ENCODE data around the gene CCL27. TPM values are rescaled to one million over a fixed set of nuclear protein-coding genes. Genes with fewer than 3 reads are reported as not detected.
A peak's percentile ranks its signal among the peaks of the same experiment; 100 is the strongest.

CCL27 gene
- total and polyA plus RNA-seq, 10 of the 15 experiments (the other 5 are each of a cell fraction or from before 2014, with no cell fraction given) = 0.45 TPM; not detected in 9

GRCh38 chr9:34635556-34635955, 26.9 kb downstream of the CCL27 start:
- Histone ChIP-seq H3K79me2 (ENCODE audit: control insufficient read depth, insufficient read depth, low read length) (peaks cover 15% of the 10 kb centered on the region), H3K9me3 (replicated peaks; ENCODE audit: control insufficient read depth, insufficient read depth, low read length) (no peaks in the 10 kb centered on the region), H3K4me3 (no peak overlapping the region), H3K36me3 (ENCODE audit: control insufficient read depth in 2 of 2, insufficient read depth in 2 of 2, low read length in 1 of 2) (peaks cover 2 to 6% of the 10 kb centered on the region in 2 experiments; a peak in 3 of 4 replicates), H3K4me2 (ENCODE audit: control insufficient read depth, insufficient read depth) (peak overlapping the region; percentile 38; the same call in 1 of the 2 replicates), H3K27ac (ENCODE audit: control insufficient read depth, insufficient read depth) (no peak overlapping the region), H2AFZ (ENCODE audit: control insufficient read depth, low read depth, low read length) (no peak overlapping the region), H3K9ac (ENCODE audit: control insufficient read depth, insufficient read depth, low read length) (no peak overlapping the region), H3K27me3 (replicated peaks in 1 of 2; ENCODE audit: control insufficient read depth in 2 of 2, insufficient read depth in 2 of 2, low read length in 1 of 2) (peaks cover 0 to 1% of the 10 kb centered on the region in 2 experiments; a peak in 2 of 4 replicates), H3K4me1 (ENCODE audit: control insufficient read depth, insufficient read depth, low read length) (no peaks in the 10 kb centered on the region; the same call in none of the 2 replicates), H4K20me1 (ENCODE audit: control insufficient read depth, insufficient read depth) (no peaks in the 10 kb centered on the region; the same call in none of the 2 replicates)
- SMC1A ChIA-PET (ENCODE audit: uncharacterized antibody, unreplicated experiment) = interaction anchor here (1.6 to 2.3 kb wide), 3 partner anchors 20 to 73 kb away, joined by 3 to 13 read pairs (median 5); partner anchors contain the start of gene RPP25L
- intact Hi-C loops (cut with micrococcal nuclease; ENCODE audit: unreplicated experiment) = no loop called here
- TSS peak; percentile 78 for BruUV-seq (replicated peaks)
- CTCF ChIA-PET = interaction anchor here (0.6 to 8.3 kb wide), 13 partner anchors 10 to 231 kb away, joined by 3 to 118 read pairs (median 13); partner anchors contain the start of genes DCTN3, GALT and RPP25L
- no peak for TF ChIP-seq JUNB (IDR thresholded peaks at IDR 0.05)
- no peak for TF ChIP-seq ATF7 (IDR thresholded peaks at IDR 0.05; ENCODE audit: low read depth)
- no peak for TF ChIP-seq RAD51 (IDR thresholded peaks at IDR 0.05)
- TF ChIP-seq BRCA1 (IDR thresholded peaks at IDR 0.05; ENCODE audit: low read depth, low read length) = no peak
- no peak for TF ChIP-seq EED (IDR thresholded peaks at IDR 0.05; ENCODE audit: low read depth)
- TF ChIP-seq ZNF274 (IDR thresholded peaks at IDR 0.05; ENCODE audit: insufficient read depth, insufficient read length) = no peak
- TF ChIP-seq RELB (IDR thresholded peaks at IDR 0.05; ENCODE audit: low read depth) = no peak
- TF ChIP-seq SIN3A (IDR thresholded peaks at IDR 0.05; ENCODE audit: low read depth, low read length) = no peak
- TF ChIP-seq SIX5 (IDR thresholded peaks at IDR 0.05; ENCODE audit: low read depth, low read length, severe bottlenecking) = no peak
- TF ChIP-seq ZZZ3 (IDR thresholded peaks at IDR 0.05; ENCODE audit: control insufficient read depth, insufficient read length, low read depth) = no peak
- no peak for TF ChIP-seq EP300 (IDR thresholded peaks at IDR 0.05; ENCODE audit: borderline replicate concordance in 1 of 2, control insufficient read depth in 1 of 2, low read depth in 2 of 2, low read length in 2 of 2)
- TF ChIP-seq HSF1 (IDR thresholded peaks at IDR 0.05; ENCODE audit: low read depth, low read length) = no peak
- TF ChIP-seq NR2C1 (IDR thresholded peaks at IDR 0.05) = no peak
- TF ChIP-seq ZSCAN29 (IDR thresholded peaks at IDR 0.05) = no peak
- TF ChIP-seq ZBTB33 (IDR thresholded peaks at IDR 0.05) = no peak
- no peak for TF ChIP-seq HDAC2 (IDR thresholded peaks at IDR 0.05)
- TF ChIP-seq CTCF (IDR thresholded peaks at IDR 0.05 in 2 of 3, conservative IDR thresholded peaks at IDR 0.05 in 1 of 3; ENCODE audit: control insufficient read depth in 2 of 3, extremely low read depth in 1 of 3, insufficient read depth in 1 of 3, low read depth in 3 of 3, low read length in 3 of 3) = no peak
- no peak for TF ChIP-seq HDGF (IDR thresholded peaks at IDR 0.05)
- TF ChIP-seq POLR2AphosphoS5 (IDR thresholded peaks at IDR 0.05; ENCODE audit: low read length) = no peak
- RAD21 ChIA-PET (ENCODE audit: unreplicated experiment) = interaction anchor here (0.7 to 1.0 kb wide), 2 partner anchors 13 to 24 kb away, joined by 4 to 5 read pairs; partner anchors contain the start of gene RPP25L
- DNase-seq (ENCODE audit: low read depth, low spot score) (no peak), ATAC-seq (no peak), FAIRE-seq (no peak)
- in situ Hi-C loops (cut with MboI) = no loop called here
- WGBS (ENCODE audit: insufficient coverage, insufficient replicate concordance, low lambda C conversion rate, missing lambda C conversion rate) = 87% methylated on average over 14 of the region's 14 CpGs
- POLR2A ChIA-PET = interaction anchor here (1.2 kb wide), 1 partner anchor 9 kb away, joined by 4 read pairs; no protein-coding TSS in a partner anchor
